Measurements from ENCODE around the gene WDR1.
"Not testable (repeated sequence)": the region's sequence is repeated elsewhere in the genome, so short reads cannot be mapped to it uniquely, and the experiment has no call there.

The WDR1 gene

DNA sequence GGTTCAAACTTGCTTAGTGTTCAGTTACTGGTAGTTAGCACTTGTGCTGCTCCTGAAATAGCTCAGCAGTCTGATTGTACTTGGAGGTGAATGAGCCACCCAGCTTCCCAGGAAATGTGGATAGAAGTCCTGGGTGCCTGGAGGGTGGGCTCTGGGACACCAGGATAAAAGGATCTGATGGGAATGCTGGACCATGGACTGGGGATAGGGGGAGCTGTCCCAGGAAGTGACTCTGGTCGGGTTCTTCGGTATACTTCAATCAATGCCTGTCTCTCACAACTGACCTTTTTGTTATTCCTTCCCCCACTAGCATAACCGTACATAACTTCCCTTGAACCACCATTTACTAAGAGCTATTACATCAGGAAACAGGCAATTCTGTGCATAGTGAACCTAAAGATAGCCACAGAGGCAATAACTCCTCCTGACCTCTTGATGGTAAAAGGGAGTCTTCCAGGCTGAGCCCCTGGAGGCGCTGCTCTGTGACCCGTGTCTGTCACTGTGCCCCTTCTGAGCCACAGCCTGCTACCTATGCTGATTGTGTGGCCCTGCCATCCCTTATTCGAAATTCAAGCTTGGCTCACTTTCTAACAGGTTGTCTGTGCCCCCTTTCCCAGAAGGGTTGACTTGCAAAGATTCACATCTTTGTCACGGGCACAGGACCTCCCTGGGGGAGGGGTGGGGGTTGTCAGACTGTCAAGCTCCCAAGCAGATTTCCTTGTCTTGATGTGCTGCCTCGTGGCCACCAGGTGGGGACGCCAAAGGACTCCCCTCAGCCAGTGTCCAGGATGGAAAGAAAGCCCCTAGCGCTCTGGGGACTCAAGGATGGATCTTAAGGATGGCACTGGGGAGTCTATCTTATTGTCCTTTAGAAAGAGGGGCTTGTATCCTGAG lies 24.5 kb upstream of the WDR1 start:
- peaks cover 5 to 30% (median 18%) of the 10 kb centered on the region in 10 experiments; a peak in 19 of 20 replicates for H3K4me1 ChIP-seq
- no peak overlapping the region for H3K9ac ChIP-seq
- no peak for TF ChIP-seq Cebpa-rat (IDR thresholded peaks at IDR 0.05)
- peak overlapping the region in 2 of 11 experiments; percentile 12 to 21; a peak in 3 of 22 replicates for H3K4me2 ChIP-seq
- no peaks in the 10 kb centered on the region for H3K36me3 ChIP-seq
- no peaks in the 10 kb centered on the region for H4K20me1 ChIP-seq
- H3K9me3 ChIP-seq (replicated peaks in 1 of 11), result peaks cover 0 to 7% (median 0%) of the 10 kb centered on the region in 11 experiments; a peak in 2 of 22 replicates
- H3K4me3 ChIP-seq, result no peak overlapping the region
- no peaks in the 10 kb centered on the region for H3K27me3 ChIP-seq
- no peak overlapping the region for H3K27ac ChIP-seq

DNA sequence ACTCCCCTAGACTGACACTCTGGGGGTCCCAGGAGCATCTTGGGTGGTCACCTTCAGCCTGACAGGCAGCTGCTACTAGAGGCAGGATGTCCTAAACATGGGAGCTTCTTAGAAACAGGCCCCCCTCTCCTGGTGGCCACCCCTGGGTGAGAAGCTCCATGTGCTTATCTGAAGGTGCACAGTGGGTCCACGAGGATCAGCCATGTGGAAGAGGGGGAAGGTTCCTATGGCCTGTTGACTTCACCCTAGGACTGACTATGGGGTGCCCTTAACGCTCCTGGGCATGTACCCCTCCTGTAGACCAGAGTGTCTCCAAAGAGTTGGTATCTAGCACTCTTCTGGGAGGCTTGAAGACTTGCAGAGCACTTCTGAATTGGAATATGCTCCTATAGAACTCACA lies 22.9 kb upstream of the WDR1 start:
- Histone ChIP-seq H4K20me1 (no peaks in the 10 kb centered on the region), H3K36me3 (no peaks in the 10 kb centered on the region), H3K4me3 (no peak overlapping the region), H3K4me2 (no peak overlapping the region), H3K4me1 (peaks cover 0 to 14% (median 3%) of the 10 kb centered on the region in 10 experiments; a peak in 15 of 20 replicates), H3K27ac (no peak overlapping the region), H3K9me3 (replicated peaks in 1 of 11) (peaks cover 0 to 7% (median 0%) of the 10 kb centered on the region in 11 experiments; a peak in 3 of 22 replicates), H3K27me3 (no peaks in the 10 kb centered on the region), H3K9ac (no peak overlapping the region)
- TF ChIP-seq Cebpa-rat (IDR thresholded peaks at IDR 0.05), result no peak

- no peaks in the 10 kb centered on the region for H3K27me3 ChIP-seq
- H3K9me3 ChIP-seq (replicated peaks in 1 of 11), result peaks cover 0 to 7% (median 0%) of the 10 kb centered on the region in 11 experiments; a peak in 3 of 22 replicates
- H3K4me2 ChIP-seq, result no peak overlapping the region
- H3K27ac ChIP-seq, result no peak overlapping the region
- no peak overlapping the region for H3K9ac ChIP-seq
- peaks cover 0 to 5% (median 1%) of the 10 kb centered on the region in 10 experiments; a peak in 6 of 20 replicates for H3K4me1 ChIP-seq
- TF ChIP-seq Cebpa-rat (IDR thresholded peaks at IDR 0.05), result no peak
- H3K4me3 ChIP-seq, result no peak overlapping the region
- no peaks in the 10 kb centered on the region for H3K36me3 ChIP-seq
- no peaks in the 10 kb centered on the region for H4K20me1 ChIP-seq
These were observed 18.7 kb upstream of the WDR1 start for GRCh38 chr4:10135260-10135659.

GRCh38 chr4:10134141-10134540 lies 17.5 kb upstream of the WDR1 start:
- Histone ChIP-seq H3K9me3 (replicated peaks in 1 of 11) (peaks cover 0 to 7% (median 0%) of the 10 kb centered on the region in 11 experiments; a peak in 2 of 22 replicates), H3K9ac (no peak overlapping the region), H3K4me2 (no peak overlapping the region), H3K4me1 (peaks cover 0 to 14% (median 11%) of the 10 kb centered on the region in 10 experiments; a peak in 14 of 20 replicates), H3K4me3 (no peak overlapping the region), H3K27ac (no peak overlapping the region), H3K27me3 (no peaks in the 10 kb centered on the region), H3K36me3 (no peaks in the 10 kb centered on the region), H4K20me1 (no peaks in the 10 kb centered on the region)
- no peak for TF ChIP-seq Cebpa-rat (IDR thresholded peaks at IDR 0.05)

GRCh38 chr4:10131202-10131601 lies 14.6 kb upstream of the WDR1 start:
- Histone ChIP-seq H3K27me3 (no peaks in the 10 kb centered on the region), H3K27ac (no peak overlapping the region), H4K20me1 (no peaks in the 10 kb centered on the region), H3K4me2 (no peak overlapping the region), H3K36me3 (no peaks in the 10 kb centered on the region), H3K9ac (no peak overlapping the region), H3K4me3 (no peak overlapping the region), H3K9me3 (replicated peaks in 1 of 11) (peaks cover 0 to 18% (median 11%) of the 10 kb centered on the region in 11 experiments; a peak in 14 of 22 replicates), H3K4me1 (peaks cover 0 to 14% (median 11%) of the 10 kb centered on the region in 10 experiments; a peak in 14 of 20 replicates)
- no peak for TF ChIP-seq Cebpa-rat (IDR thresholded peaks at IDR 0.05)

DNA sequence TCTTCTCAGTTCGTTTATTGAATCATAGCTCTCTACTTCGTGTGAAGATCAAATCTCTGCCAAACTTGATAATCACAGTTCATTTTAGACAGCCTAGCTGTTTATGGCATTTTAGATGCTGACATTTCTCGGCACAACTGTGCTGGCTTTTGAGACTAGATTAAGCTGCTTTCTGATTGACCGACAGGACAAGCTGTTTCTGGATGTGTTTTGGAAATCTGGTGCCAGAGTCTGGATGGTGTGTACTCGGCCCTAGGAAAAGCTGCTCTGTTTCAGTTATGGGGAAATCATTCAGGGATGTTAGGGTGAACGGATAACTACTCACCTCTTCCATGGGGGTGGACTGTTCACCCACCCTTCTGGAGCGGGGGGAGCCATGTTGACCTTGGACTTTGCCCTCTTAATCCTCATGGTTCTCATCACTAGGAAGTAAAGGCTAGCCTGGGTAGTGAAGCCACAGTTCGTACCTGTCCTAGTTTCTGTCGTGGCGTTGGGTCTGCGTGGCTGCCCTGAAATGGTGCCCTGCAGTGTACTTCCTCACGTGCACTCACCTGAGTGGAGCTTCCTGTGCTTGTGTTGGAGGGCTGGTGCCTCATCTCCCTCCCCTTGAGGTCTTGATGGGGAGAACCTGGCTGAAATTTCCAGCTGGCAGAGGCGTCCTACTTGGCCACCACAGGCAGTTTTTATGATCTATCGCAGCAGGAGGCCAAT lies 13.7 kb upstream of the WDR1 start:
- Histone ChIP-seq H3K4me1 (peaks cover 0 to 15% (median 11%) of the 10 kb centered on the region in 10 experiments; a peak in 15 of 20 replicates), H3K4me3 (no peak overlapping the region), H3K27ac (no peak overlapping the region), H3K4me2 (peak overlapping the region in 9 of 11 experiments; percentile 7 to 57 (median 29); a peak in 9 of 22 replicates), H3K27me3 (no peaks in the 10 kb centered on the region), H3K9ac (no peak overlapping the region), H3K9me3 (replicated peaks in 1 of 11) (peaks cover 0 to 24% (median 18%) of the 10 kb centered on the region in 11 experiments; a peak in 15 of 22 replicates), H3K36me3 (no peaks in the 10 kb centered on the region), H4K20me1 (no peaks in the 10 kb centered on the region)
- TF ChIP-seq Cebpa-rat (IDR thresholded peaks at IDR 0.05), result no peak

GRCh38 chr4:10129196-10130177 lies 12.9 kb upstream of the WDR1 start:
- Histone ChIP-seq H3K4me1 (peaks cover 8 to 23% (median 19%) of the 10 kb centered on the region in 10 experiments), H3K27ac (no peak overlapping the region), H3K27me3 (no peaks in the 10 kb centered on the region), H3K9ac (no peak overlapping the region), H4K20me1 (no peaks in the 10 kb centered on the region), H3K4me3 (no peak overlapping the region), H3K4me2 (peak overlapping the region in 9 of 11 experiments; percentile 5 to 57 (median 29); a peak in 13 of 22 replicates), H3K36me3 (no peaks in the 10 kb centered on the region), H3K9me3 (replicated peaks in 1 of 11) (peaks cover 0 to 24% (median 18%) of the 10 kb centered on the region in 11 experiments; a peak in 15 of 22 replicates)
- no peak for TF ChIP-seq Cebpa-rat (IDR thresholded peaks at IDR 0.05)

- no peak for TF ChIP-seq Cebpa-rat (IDR thresholded peaks at IDR 0.05)
- H3K9me3 ChIP-seq (replicated peaks in 1 of 11), result peaks cover 0 to 24% (median 18%) of the 10 kb centered on the region in 11 experiments; a peak in 15 of 22 replicates
- H3K36me3 ChIP-seq, result no peaks in the 10 kb centered on the region
- no peaks in the 10 kb centered on the region for H3K27me3 ChIP-seq
- H3K9ac ChIP-seq, result no peak overlapping the region
- no peak overlapping the region for H3K4me2 ChIP-seq
- H3K27ac ChIP-seq, result no peak overlapping the region
- H4K20me1 ChIP-seq, result no peaks in the 10 kb centered on the region
- H3K4me1 ChIP-seq, result peaks cover 15 to 30% (median 26%) of the 10 kb centered on the region in 10 experiments
- no peak overlapping the region for H3K4me3 ChIP-seq
These were observed 12.2 kb upstream of the WDR1 start for GRCh38 chr4:10128761-10129160.

- not testable (repeated sequence) for H4K20me1 ChIP-seq, H3K4me2 ChIP-seq, H3K27ac ChIP-seq, H3K27me3 ChIP-seq, H3K9ac ChIP-seq, H3K4me3 ChIP-seq, H3K36me3 ChIP-seq
- Histone ChIP-seq H3K4me1 (peaks cover 27 to 43% (median 38%) of the 10 kb centered on the region in 10 experiments), H3K9me3 (replicated peaks in 1 of 11) (peaks cover 0 to 24% (median 18%) of the 10 kb centered on the region in 11 experiments; a peak in 15 of 22 replicates)
These were observed 10.9 kb upstream of the WDR1 start for GRCh38 chr4:10127531-10127930.

Measured in BLaER1 treated with 17β-estradiol and CSF1 and Interleukin-3, amounts not matched to agents 10 nM and 100 nM (cell line).